Measurements from ENCODE around the gene ABCC12.

Gene ABCC12

DNA sequence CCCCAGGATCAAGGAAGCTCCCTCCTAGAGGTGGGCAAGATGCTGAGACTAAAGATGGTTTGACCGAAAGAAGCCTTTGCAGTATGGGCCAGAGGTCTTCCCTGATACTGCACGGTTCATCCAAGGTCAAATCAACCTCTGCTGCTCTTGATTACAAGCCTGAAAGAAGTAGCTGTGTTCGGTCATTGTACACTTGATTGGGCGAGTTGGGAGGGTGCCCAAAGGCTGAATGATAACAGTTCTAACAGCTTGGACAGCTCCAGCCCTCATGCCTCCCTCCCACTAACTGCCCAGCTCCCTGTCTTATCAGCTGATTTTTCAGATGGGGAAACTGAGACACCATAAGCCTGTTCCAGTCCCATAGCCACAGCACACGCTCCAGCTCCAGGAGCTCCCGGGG is 42.8 kb downstream of the ABCC12 start:
- no peak for DNase-seq
- in situ Hi-C loops (cut with MboI; ENCODE audit: low pct_unique_long_range_greater_than_20kb, low sequenced_read_pairs): loop anchor here (25.0 kb wide), 1 partner anchor 976 kb away; the partner anchor contains the start of gene NETO2

DNA sequence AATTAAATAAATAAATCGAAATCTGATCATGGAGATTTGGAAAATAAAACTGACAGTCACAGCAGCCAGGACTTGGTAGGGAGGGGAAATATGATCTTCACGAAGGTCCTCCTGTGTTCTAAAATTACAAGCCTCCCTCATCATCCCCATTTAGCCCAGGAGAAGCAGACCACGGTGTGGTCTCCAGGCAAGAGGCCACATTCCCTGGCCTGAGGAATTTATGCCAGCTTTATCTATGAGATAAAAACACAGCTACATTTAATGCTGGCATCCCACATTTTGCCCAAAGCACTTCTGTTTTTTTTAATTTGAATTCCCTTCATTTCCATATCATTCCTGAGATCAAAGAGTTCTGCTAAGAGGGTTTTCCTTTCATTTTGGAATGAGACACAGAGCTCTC is 43.2 kb downstream of the ABCC12 start:
- in situ Hi-C loops (cut with MboI; ENCODE audit: low pct_unique_long_range_greater_than_20kb, low sequenced_read_pairs): loop anchor here (25.0 kb wide), 1 partner anchor 975 kb away; the partner anchor contains the start of gene NETO2

DNA sequence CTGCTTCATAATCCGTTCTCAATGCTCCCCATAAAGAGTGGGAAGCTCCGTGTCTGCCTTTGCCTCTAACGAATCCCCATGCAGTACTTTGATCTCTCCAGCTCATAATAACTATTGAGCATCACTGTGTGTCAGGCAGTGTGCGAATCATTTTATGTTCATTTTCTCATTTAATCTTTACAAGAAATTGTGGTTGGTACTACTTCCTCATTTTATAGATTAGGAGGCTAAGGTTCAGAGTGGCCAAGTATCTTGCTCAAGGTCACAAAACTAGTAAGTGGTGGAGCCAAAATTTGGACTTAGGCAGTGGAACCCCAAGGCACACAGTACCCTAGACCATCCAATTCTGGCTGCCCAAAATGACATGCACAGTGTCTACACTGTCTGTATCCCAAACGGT is 44.8 kb downstream of the ABCC12 start:
- in situ Hi-C loops (cut with MboI; ENCODE audit: low pct_unique_long_range_greater_than_20kb, low sequenced_read_pairs): loop anchor here (25.0 kb wide), 1 partner anchor 974 kb away; the partner anchor contains the start of gene NETO2
- peak; percentile 23 for DNase-seq

More for the DNA sequence above, 43.2 kb downstream of the ABCC12 start:
- DNase-seq: no peak

DNA sequence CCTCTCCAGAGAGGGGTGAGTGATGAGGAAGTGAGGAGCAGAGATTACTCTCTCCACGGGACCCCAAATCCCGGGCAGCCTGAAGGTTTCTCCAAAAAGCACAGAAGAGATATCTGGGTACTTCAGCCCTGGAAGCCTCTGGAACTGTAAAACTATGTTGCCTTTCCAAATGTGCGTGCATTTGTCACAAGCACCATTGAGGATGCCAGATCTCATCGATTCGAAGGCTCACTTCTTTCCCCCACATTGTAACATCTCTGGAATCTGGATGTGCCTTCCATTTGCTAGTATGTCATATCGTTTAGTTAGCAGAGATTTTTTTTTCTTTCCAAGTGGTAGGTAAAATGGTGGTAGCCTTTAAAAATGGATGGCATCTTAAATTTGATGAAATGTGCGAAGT is 45.8 kb downstream of the ABCC12 start:
- in situ Hi-C loops (cut with MboI; ENCODE audit: low pct_unique_long_range_greater_than_20kb, low sequenced_read_pairs): loop anchor here (25.0 kb wide), 1 partner anchor 973 kb away; the partner anchor contains the start of gene NETO2
- DNase-seq: no peak

DNA sequence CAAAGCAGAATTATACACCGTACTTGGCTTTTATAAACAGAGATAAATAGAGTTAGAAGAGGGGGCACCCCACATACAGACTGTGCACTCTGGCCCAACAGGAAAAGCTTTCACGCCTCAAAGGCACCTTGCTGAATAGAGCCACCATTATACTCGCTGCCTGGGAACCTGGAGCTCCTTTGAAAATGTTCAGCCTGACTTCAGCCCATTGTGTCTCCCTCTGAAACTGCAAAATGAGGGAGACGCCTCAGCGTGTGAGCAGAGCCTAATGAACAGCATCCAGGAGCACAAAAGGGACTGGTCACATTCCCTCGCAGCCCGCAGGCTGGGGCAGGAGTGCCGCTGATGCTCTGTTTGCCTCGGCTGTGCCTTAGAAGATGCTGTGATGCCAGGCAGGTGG is 46.3 kb downstream of the ABCC12 start:
- in situ Hi-C loops (cut with MboI; ENCODE audit: low pct_unique_long_range_greater_than_20kb, low sequenced_read_pairs): loop anchor here (25.0 kb wide), 1 partner anchor 972 kb away; the partner anchor contains the start of gene NETO2
- DNase-seq: no peak

DNA sequence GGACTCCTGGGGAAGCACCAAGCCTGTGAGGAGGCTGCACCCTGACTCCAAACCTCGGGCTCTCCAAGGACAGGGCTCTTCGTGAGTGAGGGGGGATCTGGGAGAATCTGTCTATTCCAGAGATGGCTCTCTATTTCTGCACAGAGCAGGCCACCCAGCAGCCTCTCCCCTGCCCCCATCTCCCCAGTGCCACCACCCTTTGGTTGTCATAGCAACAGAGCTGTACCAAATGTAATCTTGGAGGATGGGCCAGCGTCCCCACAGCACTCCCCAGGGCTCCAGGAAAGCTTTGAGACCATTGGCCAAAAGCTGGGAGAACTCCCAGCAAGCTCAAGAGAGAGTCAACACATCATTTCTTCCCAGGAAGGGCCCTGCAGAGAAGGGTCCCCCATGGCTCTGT is 49.3 kb downstream of the ABCC12 start:
- no peak for DNase-seq
- in situ Hi-C loops (cut with MboI; ENCODE audit: low pct_unique_long_range_greater_than_20kb, low sequenced_read_pairs): loop anchor here (25.0 kb wide), 1 partner anchor 969 kb away; the partner anchor contains the start of gene NETO2

Data from KBM-7 (cell line).